T-helper 17 cell (primary cell): Measurements from ENCODE around the gene HOXA2. TPM values are rescaled to one million over a fixed set of nuclear protein-coding genes. Genes with fewer than 3 reads are reported as not detected.

Source experiments
- ATAC-seq: fragments of 150-1000 bp; cut with Tn5 transposase; 2 replicates; pipeline ENCODE4 v1.10.0; 2021; ENCODE audit warnings: mild to moderate bottlenecking, moderate library complexity
- DNase-seq, 3 donors: peaks; one replicate each; pipeline versions ENCODE4 v3.0.0 to v3.0.0-alpha.2; 2020 to 2021
- H3K9me3 ChIP-seq: one replicate; pipeline ENCODE4 v1.7.0; 2013; ENCODE audit warnings: low read length, mild to moderate bottlenecking; ENCODE audit not compliant: control insufficient read depth, poor library complexity, severe bottlenecking
- H3K27ac Mint-ChIP-seq: one replicate; pipeline ENCODE4 v1.8.0; 2022; ENCODE audit warnings: mild to moderate bottlenecking, moderate library complexity, mixed read lengths
- H3K27me3 Mint-ChIP-seq: one replicate; pipeline ENCODE4 v1.8.0; 2022; ENCODE audit warnings: mixed read lengths
- H3K36me3 Mint-ChIP-seq: one replicate; pipeline ENCODE4 v1.8.0; 2022; ENCODE audit warnings: low read depth, mixed read lengths
- H3K4me1 Mint-ChIP-seq: one replicate; pipeline ENCODE4 v1.8.0; 2022; ENCODE audit warnings: mild to moderate bottlenecking, mixed read lengths
- H3K4me3 Mint-ChIP-seq: one replicate; pipeline ENCODE4 v1.8.0; 2022; ENCODE audit warnings: mild to moderate bottlenecking, moderate library complexity, mixed read lengths
- total RNA-seq, 4 donors: library from RNA in 2 of 4; stranded (reverse) in 2 of 4; gene quantifications; one replicate each; pipeline ENCODE4 v1.2.3 and lab custom pipeline; 2022 to 2026

Gene HOXA2
- total RNA-seq, 2 donors from 2014 or later, result not detected

DNA sequence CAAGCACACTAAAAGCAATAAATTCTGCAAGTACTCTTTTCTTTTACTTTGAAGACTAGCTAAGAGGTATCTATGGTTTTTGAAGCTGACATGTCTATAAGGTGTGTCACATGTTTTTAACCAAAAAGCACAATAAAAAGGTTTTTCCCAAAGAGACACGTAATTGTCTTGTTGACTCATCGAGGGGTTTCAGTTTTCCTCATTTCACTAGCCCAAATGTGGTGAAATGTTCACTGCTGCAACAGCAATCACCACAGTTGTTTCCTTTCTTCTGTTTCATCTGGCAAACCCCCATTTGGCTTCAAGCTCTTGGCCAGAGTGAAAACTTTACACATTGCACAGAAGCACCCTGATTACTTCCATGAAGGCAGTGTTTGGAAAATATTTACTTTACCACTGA, 31.9 kb upstream of the HOXA2 start:
- Mint-ChIP-seq H3K27ac (no peak overlapping the region), H3K4me3 (no peak overlapping the region), H3K27me3 (peaks cover 73% of the 10 kb centered on the region), H3K36me3 (no peaks in the 10 kb centered on the region), H3K4me1 (peaks cover 2% of the 10 kb centered on the region)
- no peak for DNase-seq
- H3K9me3 ChIP-seq, result peaks cover 2% of the 10 kb centered on the region
- no peak for ATAC-seq

DNA sequence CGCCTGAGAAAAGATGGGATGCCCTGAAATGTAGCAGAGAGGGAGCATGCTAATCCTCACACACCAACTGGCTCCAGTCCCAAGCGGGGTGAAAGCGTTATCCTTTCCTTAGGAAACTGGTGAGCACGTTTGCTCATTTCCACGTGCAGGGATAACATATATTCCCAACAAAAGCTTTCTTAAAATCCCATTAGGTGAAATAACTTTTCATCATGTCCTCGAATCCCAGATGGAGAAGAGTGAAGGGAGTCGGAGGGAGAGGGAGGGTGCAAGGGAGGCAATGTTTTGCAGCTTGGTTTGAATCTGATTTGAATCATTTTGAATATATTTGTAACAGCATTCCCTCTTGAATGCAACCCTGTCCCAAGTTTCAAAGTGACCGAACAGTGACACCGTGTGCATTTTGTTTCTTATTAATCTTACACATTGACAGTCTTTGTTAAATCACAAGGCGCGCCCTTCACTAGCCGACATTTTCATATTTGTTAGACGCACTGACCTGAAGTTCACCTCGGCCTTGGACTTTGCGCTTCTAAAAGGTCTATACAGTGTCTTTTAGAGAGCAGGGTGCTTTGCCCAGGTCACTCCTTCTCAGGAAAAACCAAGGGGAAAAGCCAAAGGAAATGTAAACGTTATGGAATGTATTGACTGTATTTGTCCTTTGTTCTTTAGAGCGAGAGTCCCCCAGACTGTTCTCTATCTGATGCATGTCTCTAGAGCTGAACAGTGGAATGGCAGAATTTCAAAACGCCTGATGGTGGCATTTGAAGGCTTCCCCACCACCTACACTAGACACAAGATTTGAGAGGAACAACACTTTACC, 31.1 kb upstream of the HOXA2 start:
- Mint-ChIP-seq H3K4me3 (no peak overlapping the region), H3K36me3 (no peaks in the 10 kb centered on the region), H3K27ac (no peak overlapping the region), H3K4me1 (peaks cover 2% of the 10 kb centered on the region), H3K27me3 (peaks cover 77% of the 10 kb centered on the region)
- ATAC-seq (no peak), DNase-seq (no peak)
- peaks cover 2% of the 10 kb centered on the region for H3K9me3 ChIP-seq

DNA sequence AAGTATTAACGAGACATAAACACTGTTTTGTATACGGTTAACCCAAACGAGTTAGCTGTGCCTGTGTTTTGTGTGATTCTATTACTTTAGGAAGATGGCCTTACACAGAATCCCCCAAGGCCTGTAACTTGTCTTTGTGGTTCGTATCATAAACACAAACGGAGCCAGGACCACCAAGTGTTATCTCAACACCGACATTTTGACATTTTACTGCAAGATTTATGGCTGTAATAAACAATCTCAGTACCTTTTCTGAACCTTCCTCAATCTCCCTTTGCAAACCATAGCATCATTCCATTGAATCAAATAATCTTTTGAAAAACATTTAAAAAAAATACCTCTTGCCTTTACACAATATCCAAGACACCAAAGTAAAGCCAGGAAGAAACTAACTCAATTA, 30.5 kb upstream of the HOXA2 start:
- H3K27me3 Mint-ChIP-seq, result peaks cover 77% of the 10 kb centered on the region
- no peak overlapping the region for H3K4me3 Mint-ChIP-seq
- no peak for ATAC-seq
- no peak overlapping the region for H3K27ac Mint-ChIP-seq
- DNase-seq, result no peak
- no peaks in the 10 kb centered on the region for H3K36me3 Mint-ChIP-seq
- peaks cover 2% of the 10 kb centered on the region for H3K9me3 ChIP-seq
- peaks cover 2% of the 10 kb centered on the region for H3K4me1 Mint-ChIP-seq

DNA sequence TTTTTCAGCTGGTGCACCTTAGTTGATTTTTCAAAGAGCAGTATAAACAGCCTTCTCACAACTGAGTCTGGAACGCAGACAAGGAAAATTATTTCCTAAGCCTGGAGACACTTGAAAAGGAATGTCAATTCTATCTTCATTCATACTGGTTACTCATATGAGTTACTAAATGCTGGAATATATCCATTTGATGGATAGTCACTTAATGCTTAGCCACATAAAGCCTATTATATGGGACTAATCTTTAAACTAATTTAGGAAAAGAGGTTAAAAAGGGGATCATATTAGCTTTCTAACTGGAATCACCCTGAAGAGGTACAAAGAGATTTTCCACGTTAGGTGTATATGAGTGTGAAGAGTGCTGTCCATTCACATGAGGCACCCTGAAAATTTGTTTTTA, 29.7 kb upstream of the HOXA2 start:
- Mint-ChIP-seq H3K4me3 (no peak overlapping the region), H3K27ac (no peak overlapping the region)

DNA sequence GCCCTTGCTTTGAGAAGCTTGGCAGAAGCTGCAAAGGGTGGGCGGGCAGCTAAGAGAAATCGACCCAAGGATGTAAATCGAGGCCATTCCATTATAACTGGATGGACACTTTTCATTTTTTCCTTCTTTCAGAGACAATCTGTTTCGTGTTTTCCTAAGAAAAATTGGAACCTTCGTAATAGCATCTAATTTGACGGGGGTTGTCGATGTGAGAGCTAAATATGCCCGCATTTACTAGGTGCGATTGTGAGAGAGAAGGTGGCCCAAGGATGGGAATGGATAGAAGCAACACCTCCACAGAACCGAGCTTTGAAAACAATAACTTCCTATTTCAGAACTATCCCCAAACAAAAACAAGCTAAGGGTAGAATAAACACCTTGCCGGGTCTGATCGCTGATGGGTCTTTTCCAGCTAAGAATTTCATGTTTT, 28.9 kb upstream of the HOXA2 start:
- DNase-seq, result no peak
- Mint-ChIP-seq H3K4me3 (peak overlapping the region; percentile 75), H3K4me1 (peaks cover 2% of the 10 kb centered on the region), H3K27me3 (peaks cover 77% of the 10 kb centered on the region), H3K36me3 (no peaks in the 10 kb centered on the region), H3K27ac (no peak overlapping the region)
- H3K9me3 ChIP-seq, result no peaks in the 10 kb centered on the region
- ATAC-seq, result no peak

More for the DNA sequence above, 29.7 kb upstream of the HOXA2 start:
- Mint-ChIP-seq H3K4me1 (peaks cover 2% of the 10 kb centered on the region), H3K27me3 (peaks cover 77% of the 10 kb centered on the region), H3K36me3 (no peaks in the 10 kb centered on the region)
- DNase-seq (no peak), ATAC-seq (no peak)
- peaks cover 1% of the 10 kb centered on the region for H3K9me3 ChIP-seq

DNA sequence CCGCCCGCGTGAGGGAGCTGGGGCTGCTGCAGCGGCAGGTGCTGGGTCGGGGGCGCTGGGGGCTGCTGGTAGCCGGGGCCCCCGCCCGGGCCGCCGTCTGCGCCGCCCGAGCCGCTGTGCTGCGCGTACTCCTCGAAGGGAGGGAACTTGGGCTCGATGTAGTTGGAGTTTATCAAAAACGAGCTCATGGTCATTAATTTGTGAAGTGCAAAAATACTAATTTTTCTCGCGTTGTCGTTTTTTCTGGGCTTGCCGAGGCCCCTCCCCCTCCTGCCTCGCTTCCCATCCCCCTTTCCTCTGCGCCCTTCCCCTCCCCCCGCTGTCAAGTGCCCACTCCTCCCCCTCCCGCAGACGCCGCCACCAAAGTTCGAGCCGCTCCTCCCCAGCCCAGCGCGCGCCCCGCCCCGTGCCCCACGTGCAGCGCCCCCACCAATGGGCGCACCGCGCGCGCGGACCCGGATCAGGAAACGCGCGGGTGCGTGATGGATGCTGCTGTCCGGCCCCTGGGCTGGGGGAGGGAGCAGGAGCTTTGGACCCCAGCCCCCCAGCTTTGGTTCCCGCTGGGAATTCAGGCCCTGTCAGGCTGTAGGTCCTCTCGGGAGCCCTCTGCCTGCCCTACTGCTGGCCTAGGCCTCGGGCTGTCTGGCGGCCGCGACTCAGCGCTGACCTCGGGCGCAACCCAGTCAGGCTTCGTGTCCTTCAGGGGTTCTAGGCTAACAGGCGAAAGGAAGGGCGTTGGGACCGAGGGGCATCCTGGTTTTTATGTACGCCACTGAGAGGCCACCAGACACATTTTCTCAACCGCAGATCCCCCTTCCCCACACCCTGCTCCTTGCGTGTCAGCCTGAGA, 28.3 kb upstream of the HOXA2 start, which contains the start of gene HOXA4:
Gene HOXA4 (minus strand): TSS at position 218 of the 850 bp plus-strand sequence. CDS start 24 bp downstream, at position 194.
- peak; percentile 62 to 66 (median 66) for DNase-seq
- H3K27me3 Mint-ChIP-seq, result peaks cover 77% of the 10 kb centered on the region

DNA sequence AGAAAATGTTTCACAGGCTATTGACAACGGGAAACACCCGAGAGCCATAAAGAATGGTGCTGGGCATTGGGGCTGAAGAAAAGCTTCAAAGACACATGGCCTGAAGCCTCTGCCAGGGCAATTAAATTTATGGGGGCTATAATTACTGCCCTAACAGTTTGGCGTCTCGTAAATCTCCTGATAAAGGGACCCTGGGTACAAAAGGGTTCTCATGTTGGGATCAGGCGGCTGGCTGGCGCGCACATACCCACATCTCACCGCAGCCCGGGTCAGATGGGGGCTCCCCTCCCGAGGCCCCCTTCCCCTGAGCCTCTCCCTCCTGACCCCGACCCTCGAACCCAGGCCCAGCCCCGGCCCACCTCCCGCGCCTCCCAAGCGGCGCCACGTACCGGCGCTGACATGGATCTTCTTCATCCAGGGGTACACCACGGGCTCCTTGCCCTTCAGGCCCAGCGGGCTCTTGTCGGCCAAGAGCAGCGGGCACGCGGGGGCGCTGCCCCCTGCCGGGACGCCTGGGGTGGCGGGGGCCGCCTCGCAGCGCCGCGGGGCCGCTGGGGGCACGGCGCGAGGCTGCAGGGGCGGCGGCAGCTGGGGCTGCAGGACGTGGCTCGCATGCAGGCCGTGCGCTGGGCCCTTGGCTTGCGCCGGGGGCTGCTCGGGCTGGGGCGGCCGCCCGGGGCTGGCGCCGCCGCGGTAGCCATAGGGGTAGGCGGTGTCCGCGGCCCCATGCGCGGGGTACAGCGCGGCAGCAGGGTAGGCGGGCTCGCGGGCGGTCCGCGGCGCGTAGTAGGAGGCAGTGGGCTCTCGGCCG, 27.5 kb upstream of the HOXA2 start:
- ATAC-seq, result peak; percentile 39
- peaks cover 2% of the 10 kb centered on the region for H3K9me3 ChIP-seq
- Mint-ChIP-seq H3K4me1 (no peaks in the 10 kb centered on the region), H3K4me3 (peak overlapping the region; percentile 75), H3K27ac (no peak overlapping the region), H3K36me3 (no peaks in the 10 kb centered on the region), H3K27me3 (peaks cover 77% of the 10 kb centered on the region)
- no peak for DNase-seq

More for the DNA sequence above, 28.3 kb upstream of the HOXA2 start, which contains the start of gene HOXA4:
- no peaks in the 10 kb centered on the region for H3K9me3 ChIP-seq
- no peaks in the 10 kb centered on the region for H3K36me3 Mint-ChIP-seq
- peak within 1 kb of the TSS; percentile 75 for H3K4me3 Mint-ChIP-seq
- H3K4me1 Mint-ChIP-seq, result peaks cover 2% of the 10 kb centered on the region
- no peak within 1 kb of the TSS for H3K27ac Mint-ChIP-seq
- peak; percentile 94 for ATAC-seq

DNA sequence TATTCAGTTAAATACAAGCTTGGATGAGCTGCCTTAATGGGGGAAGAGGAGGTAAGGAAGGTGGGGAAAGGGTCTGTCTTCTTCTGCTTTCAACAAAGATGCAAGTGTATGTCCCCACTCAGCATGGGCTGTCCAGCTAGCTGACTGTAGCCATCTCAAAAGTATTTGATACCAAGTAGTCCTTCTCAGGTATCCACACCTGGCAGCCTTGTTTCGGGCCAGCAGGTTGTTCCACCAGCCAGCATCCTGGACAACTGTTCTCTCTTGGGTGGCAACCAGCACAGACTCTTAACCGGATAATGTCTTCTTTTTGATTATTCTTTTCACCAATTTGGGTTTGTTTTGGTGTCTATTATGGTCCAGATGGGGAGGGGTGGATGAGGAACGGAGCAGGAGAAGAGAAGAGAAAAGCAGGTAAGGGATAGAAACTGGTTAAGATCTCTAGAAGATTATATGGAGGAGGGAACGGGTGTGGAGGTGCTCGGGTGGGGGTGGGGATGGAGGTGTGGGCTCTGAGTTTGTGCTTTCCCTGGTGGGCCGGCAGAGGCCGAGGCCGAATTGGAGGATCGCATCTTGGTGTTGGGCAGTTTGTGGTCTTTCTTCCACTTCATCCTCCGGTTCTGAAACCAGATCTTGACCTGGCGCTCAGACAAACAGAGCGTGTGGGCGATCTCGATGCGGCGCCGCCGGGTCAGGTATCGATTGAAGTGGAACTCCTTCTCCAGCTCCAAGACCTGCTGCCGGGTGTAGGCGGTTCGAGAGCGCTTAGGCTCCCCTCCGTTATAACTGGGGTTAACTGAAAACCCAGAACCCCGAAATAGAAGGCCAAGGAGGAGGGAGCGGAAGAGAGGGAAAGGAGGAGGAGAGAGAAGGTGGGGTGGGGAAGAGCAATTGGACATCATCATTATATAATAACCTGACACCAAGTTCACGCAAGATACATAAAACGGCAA, 26.6 kb upstream of the HOXA2 start:
- H3K27me3 Mint-ChIP-seq, result peaks cover 77% of the 10 kb centered on the region
- no peaks in the 10 kb centered on the region for H3K36me3 Mint-ChIP-seq
- H3K4me1 Mint-ChIP-seq, result no peaks in the 10 kb centered on the region
- no peak overlapping the region for H3K27ac Mint-ChIP-seq
- H3K4me3 Mint-ChIP-seq, result no peak overlapping the region
- DNase-seq (no peak), ATAC-seq (no peak)
- H3K9me3 ChIP-seq, result peaks cover 2% of the 10 kb centered on the region

DNA sequence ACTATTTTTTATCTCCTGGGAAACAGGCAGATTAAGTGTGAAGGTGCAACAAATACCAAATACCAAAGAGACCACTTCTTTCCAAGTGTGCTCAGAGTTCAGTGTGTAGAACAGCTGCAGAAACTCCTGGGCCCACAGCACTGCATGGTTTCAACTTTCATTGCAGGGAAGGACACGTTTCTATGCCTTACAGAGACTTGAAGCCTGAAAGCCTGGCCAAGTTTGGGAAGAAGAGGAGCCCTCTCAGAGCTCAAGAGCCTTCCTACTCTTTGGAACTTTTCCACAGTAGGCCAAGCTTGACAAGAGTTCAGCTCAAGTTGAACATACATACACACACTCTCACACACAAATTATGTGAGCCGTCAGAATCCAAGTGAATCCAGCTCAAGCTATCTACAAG, 25.6 kb upstream of the HOXA2 start:
- no peaks in the 10 kb centered on the region for H3K36me3 Mint-ChIP-seq
- no peak for DNase-seq
- H3K27ac Mint-ChIP-seq, result no peak overlapping the region
- peaks cover 77% of the 10 kb centered on the region for H3K27me3 Mint-ChIP-seq
- H3K4me3 Mint-ChIP-seq, result no peak overlapping the region
- ATAC-seq, result no peak
- peaks cover 2% of the 10 kb centered on the region for H3K9me3 ChIP-seq
- no peaks in the 10 kb centered on the region for H3K4me1 Mint-ChIP-seq

DNA sequence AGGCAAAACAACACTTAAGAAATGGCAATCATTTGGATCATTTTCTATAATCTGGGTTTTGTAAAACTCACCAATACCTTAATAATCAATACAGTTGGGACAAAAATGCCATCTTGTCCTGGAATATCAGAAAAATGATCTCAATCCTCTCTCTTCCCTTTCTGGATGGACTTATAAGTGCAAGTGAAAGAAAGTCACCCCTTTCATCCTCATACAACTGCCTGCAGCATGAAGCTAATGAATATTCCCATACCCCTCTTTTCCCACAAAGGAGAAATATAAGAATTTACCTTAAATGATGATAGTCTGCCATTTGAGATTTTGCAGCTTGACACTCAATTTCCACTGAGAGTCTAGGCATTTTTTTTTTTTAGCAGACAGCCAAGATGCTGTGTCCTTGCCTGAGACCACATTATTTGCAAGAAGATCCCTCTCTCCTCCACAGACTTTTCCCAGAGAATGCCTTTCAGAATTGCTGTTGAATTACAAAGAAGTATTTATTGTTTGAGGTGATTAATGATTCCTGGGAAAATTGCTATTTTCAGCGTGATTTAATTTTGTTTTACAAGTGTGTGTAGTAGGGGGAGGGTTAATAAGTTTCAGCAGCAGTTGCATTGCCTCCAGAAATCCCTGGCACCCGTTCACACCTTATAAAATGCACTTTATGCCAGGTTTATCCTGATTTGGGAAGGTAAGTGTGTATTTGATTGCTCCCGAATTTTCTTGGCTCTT, 24.3 kb upstream of the HOXA2 start:
- no peak for DNase-seq
- H3K36me3 Mint-ChIP-seq, result no peaks in the 10 kb centered on the region
- no peaks in the 10 kb centered on the region for H3K4me1 Mint-ChIP-seq
- no peak overlapping the region for H3K4me3 Mint-ChIP-seq
- H3K27ac Mint-ChIP-seq, result no peak overlapping the region
- peaks cover 2% of the 10 kb centered on the region for H3K9me3 ChIP-seq
- H3K27me3 Mint-ChIP-seq, result peaks cover 70% of the 10 kb centered on the region
- no peak for ATAC-seq

DNA sequence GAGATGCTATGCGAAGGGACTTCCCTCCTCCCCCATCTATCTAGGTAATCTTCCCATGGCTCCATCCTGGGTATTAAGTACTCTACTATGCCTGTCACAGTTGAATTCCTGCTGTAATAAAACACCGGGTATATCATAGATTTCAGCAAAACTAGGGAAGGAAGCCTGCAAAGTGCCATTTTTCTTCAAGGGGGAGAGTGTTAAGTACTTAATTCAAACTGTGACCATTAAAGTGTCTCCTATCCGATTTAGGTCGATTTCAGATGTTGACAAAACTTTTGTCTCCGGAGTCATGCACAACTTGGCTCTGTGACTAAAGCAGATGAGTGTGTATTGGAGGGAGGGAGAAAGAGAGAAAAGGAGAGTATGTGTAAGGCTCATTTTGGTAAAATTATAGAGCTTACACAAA, 23.5 kb upstream of the HOXA2 start:
- Mint-ChIP-seq H3K36me3 (no peaks in the 10 kb centered on the region), H3K27me3 (peaks cover 66% of the 10 kb centered on the region), H3K4me1 (no peaks in the 10 kb centered on the region), H3K27ac (no peak overlapping the region), H3K4me3 (no peak overlapping the region)
- DNase-seq, result no peak
- no peak for ATAC-seq
- peaks cover 2% of the 10 kb centered on the region for H3K9me3 ChIP-seq
